LHCN-M2 (cell line): ENCODE data around the gene SEMA5A. TPM values are rescaled to one million over a fixed set of nuclear protein-coding genes. Genes with fewer than 3 reads are reported as not detected.

Experiments used
- DNase-seq: peaks from one replicate; pipeline ENCODE4 v3.0.0-alpha.2; 2012; ENCODE audit warnings: low read depth
- total RNA-seq: library from RNA; depleted of rRNA; stranded (reverse); fragments of >200 nt; gene quantifications from 2 replicates; pipeline ENCODE4 v1.2.3, GENCODE V29; 2014

The SEMA5A gene
- total RNA-seq, 1 experiment from 2014 or later = 11.4 TPM

GRCh38 chr5:9121597-9121996, 424.3 kb downstream of the SEMA5A start:
- no peak for DNase-seq

- no peak for DNase-seq
Measured at GRCh38 chr5:9118852-9119251, 427.0 kb downstream of the SEMA5A start.

- no peak for DNase-seq
Measured at GRCh38 chr5:9115093-9115492, 430.8 kb downstream of the SEMA5A start.

- DNase-seq = peak; percentile 10
Measured at GRCh38 chr5:9112520-9113291, 433.2 kb downstream of the SEMA5A start.

- no peak for DNase-seq
Measured at GRCh38 chr5:9108162-9108561, 437.7 kb downstream of the SEMA5A start.

GRCh38 chr5:9105851-9106250, 440.0 kb downstream of the SEMA5A start:
- DNase-seq = peak; percentile 5

GRCh38 chr5:9104571-9105339, 441.1 kb downstream of the SEMA5A start:
- peak; percentile 69 for DNase-seq

- DNase-seq = no peak
Measured at GRCh38 chr5:9103290-9103689, 442.6 kb downstream of the SEMA5A start.

GRCh38 chr5:9099689-9100088, 446.2 kb downstream of the SEMA5A start:
- no peak for DNase-seq

GRCh38 chr5:9098990-9099389, 446.9 kb downstream of the SEMA5A start:
- no peak for DNase-seq

GRCh38 chr5:9094582-9094981, 451.3 kb downstream of the SEMA5A start:
- DNase-seq = peak; percentile 26

- no peak for DNase-seq
Measured at GRCh38 chr5:9091896-9092662, 453.8 kb downstream of the SEMA5A start.

GRCh38 chr5:9090381-9091026, 455.4 kb downstream of the SEMA5A start:
- no peak for DNase-seq

- DNase-seq = no peak
Measured at GRCh38 chr5:9089893-9090292, 456.0 kb downstream of the SEMA5A start.

GRCh38 chr5:9082996-9083395, 462.9 kb downstream of the SEMA5A start:
- DNase-seq = no peak

- no peak for DNase-seq
Measured at GRCh38 chr5:9072701-9073100, 473.2 kb downstream of the SEMA5A start.

- DNase-seq = no peak
Measured at GRCh38 chr5:9071524-9071923, 474.4 kb downstream of the SEMA5A start.

- DNase-seq = no peak
Measured at GRCh38 chr5:9071074-9071473, 474.8 kb downstream of the SEMA5A start.

- DNase-seq = no peak
Measured at GRCh38 chr5:9069650-9070049, 476.2 kb downstream of the SEMA5A start.

GRCh38 chr5:9067154-9067553, 478.7 kb downstream of the SEMA5A start:
- DNase-seq = no peak

- no peak for DNase-seq
Measured at GRCh38 chr5:9066349-9066748, 479.5 kb downstream of the SEMA5A start.
